ENCODE measurements around the gene LGALS9C.
"Not testable (repeated sequence)": the region's sequence is repeated elsewhere in the genome, so short reads cannot be mapped to it uniquely, and the experiment has no call there.

GRCh38 chr17:18468472-18469171 is 8.0 kb upstream of the LGALS9C start:
- TF ChIP-seq CTCF (IDR thresholded peaks at IDR 0.05; ENCODE audit: low read length); EZH2 (optimal IDR thresholded peaks at IDR 0.05; ENCODE audit: low read depth, low read length); EZH2phosphoT487 (IDR thresholded peaks at IDR 0.05; ENCODE audit: low read length): not testable (repeated sequence)
